ENCODE data around the gene EFEMP2.

The EFEMP2 gene

DNA sequence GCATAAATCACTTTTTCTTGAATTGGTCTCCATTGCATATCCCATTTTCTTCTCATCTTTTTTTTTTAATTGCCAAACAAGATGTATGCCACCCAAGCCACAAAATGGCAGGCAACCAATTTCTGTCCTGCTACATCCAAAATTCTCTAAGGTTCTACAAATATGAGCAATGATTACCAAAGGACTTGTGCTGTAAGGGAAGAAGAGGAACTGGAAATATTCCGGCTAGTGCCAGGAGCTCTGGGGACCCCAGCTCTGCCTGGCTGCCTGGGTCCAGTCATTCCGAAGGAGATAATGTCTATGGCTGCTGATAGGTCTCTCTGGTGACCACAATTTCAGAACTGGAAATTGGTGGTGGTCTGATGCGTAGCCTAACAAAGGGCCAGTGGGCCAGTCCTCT, 55.9 kb downstream of the EFEMP2 start:
- no peak overlapping the region for H3K4me3 ChIP-seq (IDR thresholded peaks at IDR 0.05; ENCODE audit: insufficient read depth, low read depth, low read length)
- H4K20me1 ChIP-seq (ENCODE audit: insufficient read depth): no peaks in the 10 kb centered on the region
- no peak overlapping the region for H2AFZ ChIP-seq (ENCODE audit: low read depth)
- no peak overlapping the region for H3K27ac ChIP-seq
- H3K36me3 ChIP-seq (ENCODE audit: insufficient read depth): no peaks in the 10 kb centered on the region
- H3K79me2 ChIP-seq (ENCODE audit: insufficient read depth, low read depth): no peaks in the 10 kb centered on the region
- peaks cover 17% of the 10 kb centered on the region for H3K4me1 ChIP-seq (ENCODE audit: low read depth, poor library complexity, severe bottlenecking)
- H3K27me3 ChIP-seq (ENCODE audit: insufficient read depth, low read depth): no peaks in the 10 kb centered on the region
- TF ChIP-seq, protein P1, sequence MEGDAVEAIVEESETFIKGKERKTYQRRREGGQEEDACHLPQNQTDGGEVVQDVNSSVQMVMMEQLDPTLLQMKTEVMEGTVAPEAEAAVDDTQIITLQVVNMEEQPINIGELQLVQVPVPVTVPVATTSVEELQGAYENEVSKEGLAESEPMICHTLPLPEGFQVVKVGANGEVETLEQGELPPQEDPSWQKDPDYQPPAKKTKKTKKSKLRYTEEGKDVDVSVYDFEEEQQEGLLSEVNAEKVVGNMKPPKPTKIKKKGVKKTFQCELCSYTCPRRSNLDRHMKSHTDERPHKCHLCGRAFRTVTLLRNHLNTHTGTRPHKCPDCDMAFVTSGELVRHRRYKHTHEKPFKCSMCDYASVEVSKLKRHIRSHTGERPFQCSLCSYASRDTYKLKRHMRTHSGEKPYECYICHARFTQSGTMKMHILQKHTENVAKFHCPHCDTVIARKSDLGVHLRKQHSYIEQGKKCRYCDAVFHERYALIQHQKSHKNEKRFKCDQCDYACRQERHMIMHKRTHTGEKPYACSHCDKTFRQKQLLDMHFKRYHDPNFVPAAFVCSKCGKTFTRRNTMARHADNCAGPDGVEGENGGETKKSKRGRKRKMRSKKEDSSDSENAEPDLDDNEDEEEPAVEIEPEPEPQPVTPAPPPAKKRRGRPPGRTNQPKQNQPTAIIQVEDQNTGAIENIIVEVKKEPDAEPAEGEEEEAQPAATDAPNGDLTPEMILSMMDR (conservative IDR thresholded peaks at IDR 0.05; ENCODE audit: low read depth, low read length): no peak
- no peak overlapping the region for H3K4me2 ChIP-seq
- no peak overlapping the region for H3K9ac ChIP-seq
